Activated T-cell treated with anti-CD3 and anti-CD28 coated beads, Interleukin-2, amount 50 U/mL, for 4 hours (primary cell): ENCODE data around the gene GUCD1. TPM values are rescaled to one million over a fixed set of nuclear protein-coding genes. Genes with fewer than 3 reads are reported as not detected.

Experiments used
- total RNA-seq, 3 donors: library from RNA; stranded (reverse); gene quantifications; one replicate each; pipeline ENCODE4 v1.2.1, GENCODE V29; 2021

Gene GUCD1
- total RNA-seq, 3 donors from 2014 or later = 85.9 to 105 (median 92.2) TPM

Other genes starting within 250 kb of the GUCD1 start
- gene ADORA2A, start 127.5 kb downstream of the GUCD1 start, total RNA-seq = 10 to 100 TPM; 44.6 to 57.1 (median 51.1) TPM
- under 1 TPM; 0.16 to 0.23 (median 0.16) TPM for gene UPB1, start 59.8 kb downstream of the GUCD1 start, total RNA-seq
- 100 to 1,000 TPM; 182 to 212 (median 210) TPM for gene SNRPD3, start 861 bp upstream of the GUCD1 start, total RNA-seq
- under 1 TPM; 0.54 to 0.92 (median 0.56) TPM for gene LRRC75B, start 37.9 kb upstream of the GUCD1 start, total RNA-seq
- gene GGT1, start 48.1 kb upstream of the GUCD1 start, total RNA-seq = 10 to 100 TPM; 23.6 to 48.6 (median 27.2) TPM
- not detected for gene PIWIL3, start 219.6 kb upstream of the GUCD1 start, total RNA-seq